WI38 (cell line): ENCODE measurements around the gene CYP17A1.
"Not testable (repeated sequence)": the region's sequence is repeated elsewhere in the genome, so short reads cannot be mapped to it uniquely, and the experiment has no call there.

Experiments
- H3K4me3 ChIP-seq: 2 replicates; pipeline ENCODE4 v1.5.1; 2011; ENCODE audit warnings: low read depth, mild to moderate bottlenecking, control low read depth, low read length
- CTCF ChIP-seq: IDR thresholded peaks from 2 replicates; pipeline ENCODE4 v1.5.1; 2012; ENCODE audit warnings: low read depth, mild to moderate bottlenecking, control low read depth, low read length

Gene CYP17A1

GRCh38 chr10:102832248-102832647 is 5.0 kb downstream of the CYP17A1 start:
- H3K4me3 ChIP-seq, result no peak overlapping the region
- no peak for TF ChIP-seq CTCF

- no peak overlapping the region for H3K4me3 ChIP-seq
- TF ChIP-seq CTCF, result no peak
Observed at GRCh38 chr10:102831322-102832071, 5.7 kb downstream of the CYP17A1 start.

- no peak for TF ChIP-seq CTCF
- H3K4me3 ChIP-seq, result no peak overlapping the region
Observed at GRCh38 chr10:102827597-102827975, 9.6 kb downstream of the CYP17A1 start.

GRCh38 chr10:102826148-102826796 is 10.9 kb downstream of the CYP17A1 start:
- H3K4me3 ChIP-seq, result no peak overlapping the region
- no peak for TF ChIP-seq CTCF

GRCh38 chr10:102824664-102825063 is 12.5 kb downstream of the CYP17A1 start:
- TF ChIP-seq CTCF, result no peak
- no peak overlapping the region for H3K4me3 ChIP-seq

GRCh38 chr10:102822222-102822621 is 15.0 kb downstream of the CYP17A1 start:
- TF ChIP-seq CTCF, result no peak
- no peak overlapping the region for H3K4me3 ChIP-seq

- not testable (repeated sequence) for H3K4me3 ChIP-seq
Observed at GRCh38 chr10:102820008-102820407, 17.2 kb downstream of the CYP17A1 start.

- no peak for TF ChIP-seq CTCF
- no peak overlapping the region for H3K4me3 ChIP-seq
Observed at GRCh38 chr10:102819054-102819453, 18.2 kb downstream of the CYP17A1 start.
